ENCODE results near the gene PORCN.

- TF ChIP-seq CTCF (IDR thresholded peaks at IDR 0.05) (no peak), POLR2A (IDR thresholded peaks at IDR 0.05) (no peak)
Measured at GRCh38 chrX:48480583-48480982, 28.2 kb upstream of the PORCN start.
